Small intestine (tissue), 7 donors: ENCODE results near the gene THSD7A. TPM values are rescaled to one million over a fixed set of nuclear protein-coding genes. Genes with fewer than 3 reads are reported as not detected.

Source experiments
- DNase-seq, 2 donors: peaks; one replicate each; pipeline versions ENCODE4 v3.0.0 to v3.0.0-alpha.2; 2013
- FAIRE-seq: peaks from 2 replicates; lab custom pipeline; 2012; peaks lifted over from hg19 to GRCh38; lab: Jason Lieb, UNC
- H3K27ac ChIP-seq, 3 donors: one replicate each; pipeline ENCODE4 v1.5.1; 2013; ENCODE audit warnings: low read length in 2 of 3, mild to moderate bottlenecking in 2 of 3, control low read depth in 1 of 3, inconsistent platforms in 1 of 3, low read depth in 1 of 3, moderate library complexity in 1 of 3
- H3K27me3 ChIP-seq, 3 donors: one replicate each; pipeline ENCODE4 v1.6.1; 2013; ENCODE audit warnings: low read length in 3 of 3, inconsistent platforms in 1 of 3; ENCODE audit not compliant: control insufficient read depth in 3 of 3, insufficient read depth in 3 of 3
- H3K36me3 ChIP-seq, 3 donors: one replicate each; pipeline ENCODE4 v1.6.1; 2013; ENCODE audit warnings: low read length in 3 of 3, inconsistent platforms in 1 of 3, low read depth in 1 of 3, mild to moderate bottlenecking in 1 of 3, moderate library complexity in 1 of 3; ENCODE audit not compliant: control insufficient read depth in 3 of 3, insufficient read depth in 2 of 3
- H3K4me1 ChIP-seq, 3 donors: one replicate each; pipeline ENCODE4 v1.6.1; 2013; ENCODE audit warnings: low read length in 2 of 3, inconsistent platforms in 1 of 3, low read depth in 1 of 3, mild to moderate bottlenecking in 1 of 3, moderate library complexity in 1 of 3; ENCODE audit not compliant: control insufficient read depth in 3 of 3, insufficient read depth in 2 of 3
- H3K4me3 ChIP-seq, 3 donors: one replicate each; pipeline ENCODE4 v1.5.1; 2013; ENCODE audit warnings: low read length in 3 of 3, control low read depth in 1 of 3, inconsistent platforms in 1 of 3, low read depth in 1 of 3, mild to moderate bottlenecking in 1 of 3, moderate library complexity in 1 of 3
- H3K9me3 ChIP-seq, 2 donors: one replicate each; pipeline ENCODE4 v1.6.1; 2013; ENCODE audit warnings: low read depth in 1 of 2, low read length in 1 of 2; ENCODE audit not compliant: control insufficient read depth in 2 of 2, insufficient read depth in 1 of 2
- WGBS, 3 donors: extraction: QIAGEN DNeasy Blood & Tissue Kit; methylation state at CpG; one replicate each; pipeline ENCODE4 v1.1.7; 2013; 5-methylcytosine and 5-hydroxymethylcytosine counted together
- polyA plus RNA-seq, 4 donors: library from polyadenylated mRNA; stranded (reverse) in 3 of 4; unstranded in 1 of 4; fragments of 200-250 nt in 3 of 4; fragments of 120-200 nt in 1 of 4; gene quantifications; one replicate each; pipeline versions ENCODE4 v1.2.1 to v1.2.3, GENCODE V29; 2013
- donor health status: healthy with polysubstance abuse.
- donor health status: control.
- donor health status: control.
- donor health status: Bipolar disorder and iron deficiency.
- donor health status: healthy.

The THSD7A gene
- polyA plus RNA-seq, 4 donors = 1.1 to 3.5 TPM; not detected in 2

- 86 to 90% (median 88%) methylated on average over 4 of the region's 4 CpGs for WGBS, 3 donors
- Histone ChIP-seq H3K4me3 (no peak overlapping the region), H3K36me3 (no peaks in the 10 kb centered on the region), H3K4me1 (no peaks in the 10 kb centered on the region), H3K27ac (no peak overlapping the region), H3K27me3 (no peaks in the 10 kb centered on the region), H3K9me3 (no peaks in the 10 kb centered on the region)
- no peak for FAIRE-seq
- DNase-seq = no peak
Measured at GRCh38 chr7:11795231-11795630, 36.8 kb downstream of the THSD7A start.

- 82 to 85% (median 83%) methylated on average over 4 of the region's 4 CpGs for WGBS, 3 donors
- FAIRE-seq (no peak), DNase-seq (no peak)
- Histone ChIP-seq H3K36me3 (no peaks in the 10 kb centered on the region), H3K4me3 (no peak overlapping the region), H3K9me3 (no peaks in the 10 kb centered on the region), H3K27ac (no peak overlapping the region), H3K27me3 (no peaks in the 10 kb centered on the region), H3K4me1 (no peaks in the 10 kb centered on the region)
Measured at GRCh38 chr7:11792166-11792565, 39.8 kb downstream of the THSD7A start.

- DNase-seq = no peak
- Histone ChIP-seq H3K4me1 (no peaks in the 10 kb centered on the region), H3K27me3 (no peaks in the 10 kb centered on the region), H3K9me3 (no peaks in the 10 kb centered on the region), H3K27ac (no peak overlapping the region), H3K36me3 (no peaks in the 10 kb centered on the region), H3K4me3 (no peak overlapping the region)
- FAIRE-seq = no peak
- WGBS, 3 donors = 87 to 89% (median 88%) methylated on average over 3 of the region's 3 CpGs
Measured at GRCh38 chr7:11788568-11788967, 43.4 kb downstream of the THSD7A start.

- H3K27me3 ChIP-seq = no peaks in the 10 kb centered on the region
Measured at GRCh38 chr7:11787534-11787933, 44.5 kb downstream of the THSD7A start.

GRCh38 chr7:11786186-11786585, 45.8 kb downstream of the THSD7A start:
- 70 to 91% (median 85%) methylated on average over 2 of the region's 2 CpGs for WGBS, 3 donors
- no peak for FAIRE-seq
- Histone ChIP-seq H3K4me1 (no peaks in the 10 kb centered on the region), H3K36me3 (no peaks in the 10 kb centered on the region), H3K27ac (no peak overlapping the region), H3K9me3 (no peaks in the 10 kb centered on the region), H3K4me3 (no peak overlapping the region), H3K27me3 (no peaks in the 10 kb centered on the region)
- no peak for DNase-seq

More at GRCh38 chr7:11787534-11787933, 44.5 kb downstream of the THSD7A start:
- H3K36me3 ChIP-seq = no peaks in the 10 kb centered on the region
- no peaks in the 10 kb centered on the region for H3K9me3 ChIP-seq
- no peak overlapping the region for H3K27ac ChIP-seq
- DNase-seq (no peak), FAIRE-seq (no peak)
- H3K4me3 ChIP-seq = no peak overlapping the region
- no peaks in the 10 kb centered on the region for H3K4me1 ChIP-seq
- WGBS, 3 donors = 81 to 92% (median 89%) methylated on average over 4 of the region's 4 CpGs

GRCh38 chr7:11784769-11785536, 47.0 kb downstream of the THSD7A start:
- FAIRE-seq = no peak
- Histone ChIP-seq H3K4me3 (no peak overlapping the region), H3K9me3 (no peaks in the 10 kb centered on the region), H3K36me3 (no peaks in the 10 kb centered on the region), H3K27me3 (no peaks in the 10 kb centered on the region), H3K27ac (no peak overlapping the region), H3K4me1 (no peaks in the 10 kb centered on the region)
- 78 to 87% (median 80%) methylated on average over 3 of the region's 3 CpGs for WGBS, 3 donors
- DNase-seq = no peak

GRCh38 chr7:11779864-11780674, 51.9 kb downstream of the THSD7A start:
- no peaks in the 10 kb centered on the region for H3K4me1 ChIP-seq
- no peaks in the 10 kb centered on the region for H3K27me3 ChIP-seq
- H3K36me3 ChIP-seq = no peaks in the 10 kb centered on the region
- DNase-seq = no peak
- FAIRE-seq = no peak
- no peak overlapping the region for H3K27ac ChIP-seq
- WGBS, 3 donors = 79 to 89% (median 81%) methylated on average over 7 of the region's 7 CpGs
- H3K4me3 ChIP-seq = no peak overlapping the region
- H3K9me3 ChIP-seq = no peaks in the 10 kb centered on the region

GRCh38 chr7:11776039-11776438, 56.0 kb downstream of the THSD7A start:
- FAIRE-seq (no peak), DNase-seq (no peak)
- Histone ChIP-seq H3K27me3 (no peaks in the 10 kb centered on the region), H3K36me3 (no peaks in the 10 kb centered on the region), H3K27ac (no peak overlapping the region), H3K4me1 (no peaks in the 10 kb centered on the region), H3K9me3 (no peaks in the 10 kb centered on the region), H3K4me3 (no peak overlapping the region)
- 66 to 92% (median 86%) methylated on average over 2 of the region's 2 CpGs for WGBS, 3 donors
